GM18907 (cell line): ENCODE data around the gene CRTC3.

Experiments
- ATAC-seq: cut with Tn5 transposase; IDR thresholded peaks from one replicate; pipeline ENCODE4 v1.9.1; 2021; ENCODE audit warnings: mild to moderate bottlenecking, moderate library complexity; ENCODE audit not compliant: unreplicated experiment

CRTC3 gene

DNA sequence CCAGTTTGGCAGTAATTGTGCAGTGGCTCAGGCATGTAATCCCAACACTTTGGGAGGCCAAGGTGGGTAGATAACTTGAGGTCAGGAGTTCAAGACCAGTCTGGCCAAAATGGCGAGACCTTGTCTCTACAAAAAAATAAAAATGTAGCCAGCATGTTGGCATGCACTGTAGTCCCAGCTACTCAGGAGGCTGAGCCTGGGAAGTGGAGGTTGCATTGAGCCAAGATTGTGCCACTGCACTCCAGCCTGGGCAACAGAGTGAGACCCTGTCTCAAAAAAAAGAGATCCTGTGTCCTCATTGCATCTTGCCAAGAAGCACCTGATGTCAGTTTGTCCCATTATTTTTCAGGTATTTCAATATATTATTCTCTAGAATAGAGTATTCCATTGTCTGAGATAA lies 61.8 kb downstream of the CRTC3 start:
- ATAC-seq, result no peak

DNA sequence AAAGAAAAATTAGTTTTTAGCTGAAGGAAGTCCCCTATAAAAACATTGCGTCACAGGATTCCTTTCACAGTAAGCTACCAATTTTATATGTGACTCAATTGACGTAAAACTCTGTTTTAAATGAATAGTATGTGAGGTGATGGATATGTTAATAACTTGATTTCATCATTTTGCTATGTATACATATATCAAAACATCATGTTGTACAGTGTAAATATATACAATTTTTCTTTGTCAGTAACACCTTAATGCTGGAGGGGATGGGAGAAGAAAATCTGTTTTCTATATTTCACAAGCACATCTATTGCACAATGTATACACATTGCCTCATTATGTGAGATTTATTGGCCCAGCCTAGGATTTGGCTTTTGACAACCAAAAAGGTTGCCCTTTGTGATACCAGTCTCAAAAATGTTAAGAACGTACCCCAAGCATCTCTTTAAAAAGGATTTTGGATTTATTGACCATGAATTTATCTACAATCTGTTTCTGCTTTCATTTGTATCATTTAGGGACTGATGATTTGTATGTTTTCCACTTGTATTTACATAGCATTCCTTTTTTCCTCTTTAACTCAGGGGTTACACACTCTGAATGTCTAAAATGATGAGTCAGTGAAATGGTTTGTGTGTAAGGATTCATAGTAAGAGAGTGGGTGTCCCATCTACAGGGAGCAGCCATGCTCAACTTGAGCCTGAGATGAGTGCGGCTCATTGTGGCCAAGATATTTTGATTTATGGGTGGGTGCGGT lies 62.6 kb downstream of the CRTC3 start:
- ATAC-seq, result no peak

DNA sequence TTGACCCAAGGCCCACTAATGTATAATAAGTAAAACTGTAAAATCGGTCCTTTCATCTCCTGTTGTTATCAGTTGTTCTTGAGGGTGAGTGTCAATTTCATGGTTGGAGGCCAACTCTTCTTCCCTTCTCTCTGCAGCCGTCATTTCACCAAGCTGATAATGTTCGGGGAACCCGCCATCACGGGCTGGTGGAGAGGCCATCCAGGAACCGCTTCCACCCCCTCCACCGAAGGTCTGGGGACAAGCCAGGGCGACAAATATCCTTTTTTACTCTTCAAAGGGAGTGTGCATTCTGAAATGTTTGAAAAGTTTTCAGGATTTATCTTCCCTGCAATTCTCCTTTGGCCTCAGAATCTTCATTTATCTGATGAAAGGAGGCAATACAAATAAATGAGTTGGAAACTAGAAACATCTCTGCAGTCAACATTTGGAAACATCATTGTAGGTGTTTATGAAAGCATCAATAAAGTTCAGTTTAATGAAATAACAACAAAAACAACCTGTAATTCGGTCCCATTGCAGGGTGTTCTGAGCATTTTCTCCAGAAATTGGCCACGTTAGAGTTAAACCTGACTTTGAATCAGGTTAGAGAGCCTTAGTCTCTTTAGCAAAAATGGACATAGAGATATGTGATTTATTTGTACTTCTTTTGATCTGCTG lies 63.9 kb downstream of the CRTC3 start:
- ATAC-seq, result no peak

DNA sequence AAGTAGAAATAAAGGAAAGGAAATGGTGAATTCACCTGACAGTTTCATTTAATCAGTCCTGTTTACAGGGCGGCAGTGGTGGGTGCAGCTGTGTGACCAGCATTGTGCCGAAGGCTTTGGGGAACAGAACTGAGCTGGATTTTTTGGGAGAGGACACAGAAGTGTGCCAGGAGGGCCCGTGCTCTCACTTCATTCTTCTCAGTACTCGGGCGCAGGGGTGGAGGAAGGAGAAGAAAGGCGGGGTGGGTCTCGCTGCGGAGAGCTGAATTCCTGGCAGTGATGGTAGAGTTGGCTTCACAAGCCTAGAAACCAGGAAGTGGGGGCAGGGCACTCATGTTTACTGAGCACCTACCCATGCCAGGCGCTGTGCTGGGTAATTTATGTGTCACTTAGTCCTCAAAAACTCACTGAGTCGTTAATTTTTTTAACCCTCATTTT lies 64.6 kb downstream of the CRTC3 start:
- peak; percentile 41 for ATAC-seq

DNA sequence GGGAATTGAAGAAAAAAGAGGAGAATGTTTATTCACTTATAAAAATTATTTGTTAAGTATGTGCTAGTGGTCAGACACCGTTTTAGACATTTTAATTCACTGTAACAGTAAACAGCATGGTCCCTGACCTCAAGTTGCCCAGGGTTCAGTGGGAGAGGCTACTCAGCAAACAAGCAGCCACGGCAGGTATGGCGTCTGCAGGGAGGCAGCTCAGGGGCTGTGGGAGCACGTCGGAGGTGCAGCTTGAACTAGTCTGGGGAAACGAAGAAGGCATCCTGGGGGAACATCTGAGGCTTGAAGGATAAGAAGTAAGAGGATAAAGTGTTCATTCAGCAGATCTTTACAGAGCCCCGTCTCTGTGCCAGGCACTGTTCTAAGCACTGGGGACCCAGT lies 66.0 kb downstream of the CRTC3 start:
- peak; percentile 25 for ATAC-seq

DNA sequence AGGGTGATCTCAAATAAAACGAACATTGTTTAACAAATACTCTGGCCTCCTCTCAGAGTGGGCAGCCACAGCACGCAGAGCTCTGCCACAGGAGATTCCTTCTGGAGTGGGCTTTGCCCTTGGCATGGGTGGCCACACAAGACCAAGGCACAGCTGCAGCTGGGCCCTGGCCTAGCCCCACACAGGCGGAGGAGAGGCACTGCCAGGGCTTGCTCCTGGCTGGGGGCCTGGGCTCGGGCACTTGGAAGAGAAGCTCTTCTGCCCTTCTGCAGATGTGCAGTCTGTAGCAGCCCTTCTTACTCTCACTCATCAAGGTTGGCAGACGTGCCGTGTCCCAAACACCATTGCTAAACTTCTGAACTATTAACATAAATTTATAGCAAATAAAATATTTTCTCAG lies 67.2 kb downstream of the CRTC3 start:
- ATAC-seq, result no peak

DNA sequence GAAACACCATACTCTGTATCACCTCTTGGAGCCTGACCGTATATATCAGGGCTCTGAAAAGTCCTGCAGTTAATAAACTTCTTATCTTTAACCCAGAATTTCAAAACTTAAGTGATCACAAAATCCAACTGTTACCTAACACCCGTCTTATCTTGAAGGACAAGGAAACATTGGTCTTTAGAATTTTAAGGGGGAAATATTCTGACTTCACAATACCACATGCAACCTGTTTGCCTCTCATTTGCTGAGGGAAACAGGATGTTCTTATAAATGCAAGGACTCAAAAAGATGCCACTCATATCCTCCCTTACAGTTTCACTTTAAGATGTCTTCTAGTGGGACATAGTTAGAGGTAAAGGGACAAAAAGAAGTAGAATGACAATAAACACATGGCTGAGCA lies 67.9 kb downstream of the CRTC3 start:
- peak; percentile 42 for ATAC-seq

DNA sequence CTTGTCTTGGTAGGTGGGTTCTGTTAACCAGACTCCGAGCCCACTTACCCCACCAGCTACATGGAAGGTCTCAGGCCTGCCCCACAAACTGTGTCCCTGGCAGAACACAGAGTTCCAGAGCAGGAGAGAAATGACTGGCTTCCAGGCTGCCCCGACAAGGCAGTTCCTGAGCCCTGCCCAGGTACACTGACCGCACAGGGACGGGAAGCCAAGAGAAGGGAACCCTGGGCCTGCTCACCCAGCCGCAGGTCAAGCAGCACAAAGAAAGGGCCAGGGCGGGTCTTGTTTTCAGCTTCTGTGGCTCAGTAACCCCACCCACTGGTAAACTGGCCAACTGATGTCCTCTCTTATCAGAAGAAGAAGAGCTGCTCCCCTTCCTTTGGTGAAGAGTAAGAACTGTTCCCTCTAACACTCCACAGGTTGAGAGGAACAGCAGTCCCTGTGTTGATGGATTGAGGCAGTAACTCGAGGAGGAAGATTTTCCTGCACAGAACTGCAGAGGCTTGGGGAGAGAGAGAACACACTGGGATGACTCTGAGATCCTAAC lies 68.4 kb downstream of the CRTC3 start:
- ATAC-seq, result peak; percentile 40

DNA sequence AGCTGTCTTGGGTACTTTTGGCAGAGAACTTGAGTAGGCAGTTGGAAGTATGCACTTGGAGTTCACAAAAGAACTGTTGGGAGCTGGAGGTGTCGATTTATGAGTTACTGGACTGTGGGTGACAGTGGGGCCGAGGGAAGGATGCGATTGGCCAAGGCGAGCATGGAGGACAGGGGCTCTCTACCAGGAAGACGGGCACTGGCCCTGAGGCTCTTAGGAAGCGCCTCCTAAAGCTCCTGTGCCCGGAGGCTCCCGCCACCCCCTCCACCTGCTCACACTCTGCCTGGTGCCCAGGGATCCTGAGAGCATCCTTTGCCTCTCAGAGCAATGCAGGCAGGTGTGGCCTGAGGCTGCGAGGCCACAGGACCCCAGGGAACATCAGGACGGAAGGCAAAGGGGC lies 69.0 kb downstream of the CRTC3 start:
- no peak for ATAC-seq

DNA sequence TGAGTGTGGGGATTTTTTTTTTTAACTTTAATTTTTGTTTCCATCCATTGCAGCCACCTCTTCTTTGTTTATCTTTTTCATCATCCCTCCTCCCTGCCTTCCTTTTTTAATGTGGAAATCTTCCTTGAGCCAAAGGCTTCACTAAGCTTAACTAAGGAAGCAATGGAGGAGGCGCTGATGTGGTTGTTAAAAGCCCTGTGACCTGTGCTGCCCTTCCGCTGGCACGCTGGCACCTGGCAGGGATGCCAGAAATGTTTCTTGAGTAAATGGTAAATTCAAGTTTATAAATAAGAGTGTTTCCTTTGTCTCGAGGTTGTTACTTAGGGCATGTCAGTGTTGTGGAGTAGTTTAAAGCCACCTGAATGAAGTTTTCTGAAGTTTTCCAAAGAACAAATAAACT lies 69.4 kb downstream of the CRTC3 start:
- no peak for ATAC-seq

DNA sequence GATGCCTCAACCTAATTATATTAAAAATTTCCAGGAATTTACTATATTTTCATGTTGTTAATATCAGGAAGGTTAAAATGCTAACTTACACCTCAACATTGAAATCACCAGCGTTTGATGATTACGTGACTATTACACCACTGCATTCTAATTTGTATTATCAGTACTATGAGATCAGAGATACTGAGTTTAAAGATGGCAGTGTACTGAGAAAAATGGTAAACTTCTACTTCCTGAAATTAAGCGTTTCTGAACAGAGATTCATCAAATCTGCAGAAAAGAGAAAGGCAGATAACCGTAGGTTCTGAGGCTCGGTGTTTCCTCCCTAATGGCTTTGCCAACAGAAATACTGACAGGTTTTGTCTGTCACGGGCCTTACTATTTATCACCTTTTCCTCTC lies 69.9 kb downstream of the CRTC3 start:
- ATAC-seq, result no peak

DNA sequence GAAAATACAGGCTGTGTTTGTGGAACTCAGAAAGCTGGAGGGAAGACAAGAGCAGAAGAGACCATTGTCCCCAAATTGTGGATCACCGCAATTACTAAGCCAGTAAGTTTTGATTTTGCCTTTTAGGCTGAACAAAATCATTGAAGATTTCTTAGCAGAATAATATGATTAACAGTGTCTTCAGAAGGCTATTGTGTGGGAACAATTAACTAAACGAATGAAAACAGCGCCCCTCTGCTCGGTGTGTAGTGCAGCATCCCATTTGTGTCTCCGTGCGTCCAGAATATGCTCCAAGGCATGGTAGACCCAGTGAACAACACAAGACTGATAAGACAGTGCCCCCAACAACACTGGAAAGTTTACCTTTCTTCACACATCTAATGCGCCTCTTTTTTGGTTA lies 71.2 kb downstream of the CRTC3 start:
- ATAC-seq, result no peak

DNA sequence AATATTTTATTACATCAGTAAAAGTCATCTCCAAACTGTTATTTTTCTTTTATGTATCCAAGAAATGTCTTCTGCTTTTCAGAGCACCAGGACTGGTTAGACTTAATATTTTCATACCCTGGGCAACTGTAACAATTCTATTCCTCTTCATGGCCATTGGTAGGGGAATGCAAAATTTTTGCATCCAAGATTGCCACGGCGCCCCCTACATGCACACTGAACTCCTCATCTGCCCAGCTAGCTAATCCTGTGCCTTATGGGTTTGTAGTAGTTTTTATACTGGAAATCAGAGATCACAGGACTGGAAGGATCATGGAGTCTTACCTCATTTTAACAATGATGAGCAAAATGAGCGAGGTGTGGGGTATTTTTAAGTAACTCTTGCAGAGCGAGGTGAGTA lies 74.2 kb downstream of the CRTC3 start:
- ATAC-seq, result no peak

DNA sequence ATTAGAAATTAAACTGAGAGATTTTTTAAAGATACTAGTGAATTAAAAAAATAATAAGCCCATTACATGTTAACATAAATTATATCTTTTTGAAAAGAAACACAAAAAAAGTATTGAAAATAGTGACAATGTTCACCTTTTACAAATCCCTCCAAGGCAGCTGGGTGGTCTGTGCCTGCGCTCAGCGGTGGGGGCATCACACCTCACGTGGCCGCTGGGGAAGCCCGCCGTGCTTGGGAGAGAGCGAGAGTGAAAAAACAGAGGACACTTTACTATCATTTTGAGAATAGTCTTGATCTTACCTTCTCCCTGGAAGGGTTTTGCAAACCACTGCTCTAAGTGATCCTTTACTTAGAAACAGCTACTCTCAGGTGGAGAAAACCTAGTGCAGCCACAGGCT lies 76.9 kb downstream of the CRTC3 start:
- ATAC-seq, result no peak

DNA sequence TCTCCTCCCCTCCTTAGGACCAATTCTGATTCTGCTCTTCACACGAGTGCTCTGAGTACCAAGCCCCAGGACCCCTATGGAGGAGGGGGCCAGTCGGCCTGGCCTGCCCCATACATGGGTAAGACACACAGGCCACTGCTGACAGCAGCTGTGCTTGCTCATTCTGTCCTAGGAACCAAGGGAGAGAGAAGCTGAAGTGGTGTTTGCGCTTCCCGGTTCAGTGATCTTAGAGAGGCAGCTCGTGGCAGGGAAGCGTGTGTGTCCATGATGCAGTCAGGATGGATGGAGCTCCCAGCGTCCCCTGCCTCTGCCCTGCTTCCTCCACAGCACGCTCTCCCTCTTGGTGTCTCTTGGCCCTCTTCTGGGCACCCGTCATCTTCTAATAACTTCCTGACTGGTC lies 77.6 kb downstream of the CRTC3 start:
- ATAC-seq, result no peak

DNA sequence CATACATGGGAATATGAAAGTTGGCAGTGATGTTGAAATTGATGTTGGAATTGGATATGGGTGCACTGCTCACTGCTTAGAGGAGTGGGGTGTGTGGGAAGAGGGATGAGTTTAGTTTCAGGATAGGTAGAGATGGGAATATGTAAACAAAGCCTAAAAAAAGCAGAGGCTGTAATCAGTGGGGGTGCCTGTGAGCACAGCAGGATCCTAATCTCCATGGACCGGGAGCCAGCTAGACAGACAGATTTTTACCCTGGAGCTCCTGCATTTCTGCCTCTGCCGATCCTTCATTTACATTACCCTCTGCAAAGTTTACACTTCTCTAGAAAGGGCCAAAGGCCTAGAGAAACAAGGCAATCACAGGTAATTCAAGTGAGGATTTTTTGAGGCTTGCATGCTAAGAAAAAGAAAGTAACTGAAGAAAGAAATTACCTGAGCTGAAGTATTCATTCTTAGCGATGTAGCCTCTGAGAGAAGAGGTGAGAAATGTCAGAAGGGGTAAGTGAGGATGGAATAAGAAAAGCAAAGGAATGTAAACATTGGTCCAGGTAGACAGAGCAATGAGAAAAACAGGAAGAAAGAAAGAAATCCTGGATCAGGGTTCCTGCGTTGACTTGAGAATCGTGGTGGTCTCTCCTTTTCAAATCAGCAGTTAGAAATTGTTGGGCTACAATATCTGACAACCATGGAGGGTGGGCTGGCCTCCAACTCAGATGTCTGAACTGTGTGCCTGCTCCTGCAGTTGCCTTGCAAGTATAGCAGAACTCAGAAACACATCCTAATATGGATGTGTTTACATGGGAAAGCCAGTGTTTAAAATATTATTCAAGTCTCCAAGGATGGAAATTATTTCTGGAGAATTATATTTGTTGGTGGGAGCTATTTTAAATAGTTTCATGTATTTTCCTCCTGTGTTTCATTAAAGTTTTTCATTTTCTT lies 79.8 kb downstream of the CRTC3 start:
- ATAC-seq, result no peak

DNA sequence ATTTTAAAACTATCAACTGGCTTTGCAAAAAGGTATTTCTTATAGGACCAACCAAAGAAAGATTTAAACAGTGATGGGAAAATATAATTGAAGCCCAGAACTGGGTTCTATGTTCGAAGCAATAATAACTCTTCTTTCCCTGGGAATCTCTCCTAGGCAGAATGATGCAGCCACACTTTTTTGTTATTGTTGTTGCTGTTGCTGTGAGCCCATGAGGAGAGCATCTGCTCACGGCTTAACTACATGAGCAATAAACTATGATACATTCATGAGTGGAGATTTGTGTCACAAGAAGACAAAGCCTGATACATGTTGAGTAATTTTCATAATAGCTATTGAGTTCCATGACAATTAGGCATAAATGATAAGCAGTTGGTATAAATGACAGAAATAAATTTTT lies 80.5 kb downstream of the CRTC3 start:
- ATAC-seq, result no peak

DNA sequence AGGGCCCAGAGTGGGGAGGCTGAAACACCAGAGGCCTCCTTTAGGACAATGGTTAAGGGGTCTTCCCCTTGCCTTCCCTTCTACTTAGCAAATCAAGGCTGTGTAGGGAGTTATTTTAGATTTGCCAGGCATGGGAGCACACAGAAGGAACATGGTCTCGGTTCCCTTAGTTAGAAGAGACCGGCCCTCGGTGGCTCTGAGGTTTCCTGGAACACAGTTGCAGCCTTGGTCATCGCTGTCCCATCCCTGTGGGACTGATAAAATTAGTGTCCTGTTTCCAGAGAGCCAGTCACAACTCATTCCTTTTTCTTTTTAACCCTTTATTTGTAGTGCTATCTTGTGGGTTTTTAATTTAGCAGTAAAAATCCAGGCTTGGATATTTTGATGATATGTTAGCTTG lies 81.4 kb downstream of the CRTC3 start:
- no peak for ATAC-seq

DNA sequence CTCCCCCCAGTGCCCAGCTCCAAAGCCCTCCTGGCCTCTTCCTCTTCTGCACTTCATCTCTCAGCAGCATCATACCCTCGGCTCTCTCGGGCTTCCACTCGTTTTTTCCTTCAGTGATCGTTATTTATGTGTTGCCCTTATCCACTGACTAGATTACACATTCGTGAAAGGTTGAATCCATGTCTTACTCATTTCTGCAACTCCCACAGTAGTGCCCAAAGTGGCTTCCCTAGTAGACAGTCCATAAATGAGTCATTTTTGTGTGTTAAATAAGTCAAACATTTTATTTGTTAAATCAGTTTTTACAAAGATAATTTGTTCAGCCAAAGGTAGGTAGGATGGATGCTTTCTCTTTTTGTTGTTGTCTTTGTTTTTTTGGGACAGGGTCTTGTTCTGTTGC lies 87.4 kb downstream of the CRTC3 start:
- no peak for ATAC-seq

DNA sequence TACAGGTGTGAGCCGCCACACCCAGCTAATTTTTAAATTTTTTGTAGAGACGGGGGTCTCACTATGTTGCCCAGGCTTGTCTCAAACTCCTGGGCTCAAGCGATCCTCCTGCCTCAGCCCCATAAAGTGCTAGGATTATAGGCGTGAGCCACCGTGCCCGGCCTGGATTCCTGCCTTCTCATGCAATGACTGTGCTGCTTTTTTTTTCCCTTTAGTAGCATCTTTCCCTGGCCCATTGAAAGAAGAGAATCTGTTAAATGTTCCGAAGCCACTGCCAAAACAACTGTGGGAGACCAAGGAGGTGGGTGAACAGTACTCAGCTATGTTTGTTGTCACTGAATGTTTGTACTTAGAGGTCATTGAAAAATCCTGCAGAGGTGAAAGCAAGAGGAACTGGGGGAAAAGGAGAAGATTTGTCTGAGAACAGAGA lies 88.0 kb downstream of the CRTC3 start:
- no peak for ATAC-seq
